NCI-H1417 (cell line): ENCODE results near the gene RPP38.

Source experiments
- DNase-seq, 3 experiments: peaks; one replicate each; lab custom pipeline; 2025; lab: John Stamatoyannopoulos, UW

Gene RPP38

DNA sequence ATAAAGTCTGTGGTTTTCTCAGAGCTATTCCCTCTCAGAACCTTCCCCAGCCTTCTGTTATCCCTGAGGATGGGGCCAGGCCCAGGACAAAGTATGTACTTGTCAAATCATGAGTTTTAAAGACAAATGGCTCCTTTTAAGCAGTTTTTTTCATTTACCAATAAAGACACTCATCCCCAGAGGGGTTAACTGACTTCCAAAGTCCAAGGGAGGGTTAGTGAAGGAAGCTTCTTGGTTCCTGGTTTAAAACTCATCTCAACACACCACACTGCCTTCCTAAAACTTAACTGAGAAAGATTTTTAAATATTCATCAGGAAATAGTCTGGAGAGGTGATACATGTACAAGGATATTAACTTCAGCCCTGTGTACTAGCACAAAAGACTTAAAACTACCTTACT, 55.4 kb downstream of the RPP38 start:
- no peak for DNase-seq
